Stimulated activated CD4-positive, alpha-beta T cell treated with anti-CD3 and anti-CD28 coated beads, Interleukin-4, amount 100 ng/mL, for 48 hours (primary cell): ENCODE data around the gene GLOD4.
"Not testable (repeated sequence)": the region's sequence is repeated elsewhere in the genome, so short reads cannot be mapped to it uniquely, and the experiment has no call there.

Source experiments
- DNase-seq, 2 donors: peaks; one replicate each; pipeline ENCODE4 v3.0.0-alpha.2; 2020; ENCODE audit warnings: low read depth in 2 of 2

The GLOD4 gene

DNA sequence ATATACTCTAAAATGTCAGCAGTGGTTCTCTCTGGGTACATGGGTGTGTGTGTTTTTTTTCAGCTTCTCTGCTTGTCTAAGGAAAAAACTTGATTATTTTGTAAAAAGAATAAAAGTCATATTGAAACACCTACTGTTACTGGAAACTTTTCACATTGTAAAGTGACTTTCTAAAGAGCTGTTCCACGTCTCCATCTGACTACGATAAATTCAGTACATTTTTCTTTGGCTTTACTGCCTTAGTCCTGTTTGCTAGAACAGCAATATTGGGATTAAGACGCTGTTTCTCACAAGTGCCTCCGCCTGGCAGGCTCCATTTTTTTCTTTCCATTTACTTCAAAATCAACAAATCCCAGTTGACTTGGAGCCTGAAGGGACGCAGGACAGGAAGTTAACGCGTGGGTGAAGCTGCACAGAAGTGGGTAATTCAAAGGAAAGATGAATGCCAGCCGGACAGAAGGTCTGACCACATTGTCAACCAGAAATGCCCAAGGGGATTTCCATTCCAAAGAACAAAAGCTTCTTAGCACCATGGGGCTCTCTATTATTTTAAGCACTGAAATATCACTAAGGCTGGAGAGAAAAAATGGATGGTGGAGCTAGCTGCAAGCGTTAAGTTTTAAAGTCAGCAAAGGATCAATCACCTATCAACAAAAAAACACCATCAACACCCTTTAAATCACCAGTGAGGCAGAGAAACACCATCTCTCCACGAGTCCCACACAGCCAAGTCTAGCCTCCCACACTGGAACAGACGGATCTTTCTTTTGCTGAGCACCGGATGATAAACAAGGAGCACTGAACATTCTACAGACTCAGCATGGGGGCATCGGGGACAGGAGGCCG is 8.4 kb downstream of the GLOD4 start:
- no peak for DNase-seq

DNA sequence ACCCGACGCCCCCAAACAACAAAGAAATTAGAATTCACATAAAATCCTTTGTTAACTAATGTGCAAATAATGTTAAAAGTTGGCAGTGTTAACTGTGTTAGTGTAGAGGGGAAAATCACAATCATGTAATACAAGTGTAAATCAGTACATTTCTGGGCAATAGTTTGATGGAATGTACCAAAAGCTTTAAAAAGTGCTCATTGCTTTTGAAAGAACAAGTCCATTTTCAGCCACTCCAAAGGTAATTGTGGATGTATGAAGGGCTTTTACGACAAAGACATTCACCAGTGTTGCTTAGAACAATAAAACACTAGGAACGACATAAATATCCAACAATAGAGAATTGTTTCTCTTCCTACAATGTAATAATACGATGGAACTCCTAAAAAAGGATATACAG is 9.1 kb downstream of the GLOD4 start:
- no peak for DNase-seq

DNA sequence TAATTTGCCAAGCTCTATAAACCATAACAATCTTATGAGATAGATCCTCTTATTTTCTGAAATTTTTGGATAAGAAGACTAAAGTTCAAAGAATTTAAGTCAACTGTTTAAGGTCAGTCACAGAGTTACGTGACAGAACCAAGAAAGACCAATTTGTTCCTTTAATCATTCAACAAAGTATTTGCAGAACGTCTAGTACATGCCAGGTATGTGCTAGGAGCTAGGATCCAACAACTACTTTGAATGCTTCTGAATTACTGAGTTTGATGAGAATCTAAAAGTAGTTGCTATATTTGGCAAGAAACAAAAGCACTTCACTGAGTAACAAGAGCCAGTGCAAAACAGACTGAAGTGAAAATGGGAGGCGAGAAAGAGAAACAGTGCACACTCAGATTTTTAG is 15.0 kb downstream of the GLOD4 start:
- no peak for DNase-seq

DNA sequence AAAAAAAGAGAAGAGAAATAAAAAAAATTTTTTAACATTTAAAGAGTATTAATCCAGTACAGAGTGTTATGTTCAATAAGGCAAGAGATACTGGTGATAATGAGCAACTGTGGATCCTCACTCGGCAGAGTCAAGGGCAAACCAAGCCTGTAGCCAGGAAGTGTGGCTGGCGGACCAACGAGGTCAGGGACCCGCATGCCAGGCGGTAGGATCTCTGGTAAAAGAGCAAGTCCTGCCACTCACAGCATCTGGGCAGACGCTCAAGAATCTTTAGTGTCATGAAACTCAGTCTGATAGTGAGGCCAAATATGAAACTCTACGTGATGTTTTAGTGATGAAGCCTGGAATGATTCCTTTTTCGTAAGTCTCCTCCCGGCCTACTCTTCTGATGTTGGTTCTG is 21.7 kb downstream of the GLOD4 start:
- no peak for DNase-seq

DNA sequence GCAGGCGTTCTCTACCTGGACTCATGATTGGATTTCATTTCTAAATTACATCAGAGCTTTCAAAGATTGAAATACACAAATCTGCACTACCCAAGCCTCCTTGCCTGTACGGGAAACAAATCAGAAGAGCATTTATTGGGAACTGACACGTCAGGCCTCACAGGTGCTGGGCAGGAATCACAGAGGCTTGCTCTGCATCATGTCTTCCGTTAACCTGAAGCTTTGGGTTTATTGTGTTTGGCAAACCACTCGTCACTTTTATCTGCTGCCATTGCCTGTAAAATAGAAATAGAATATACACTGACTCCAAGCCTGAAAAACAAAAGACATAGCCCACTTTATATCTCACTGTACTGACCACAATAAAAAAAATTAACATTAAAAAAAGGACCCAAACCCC is 22.1 kb downstream of the GLOD4 start:
- no peak for DNase-seq

DNA sequence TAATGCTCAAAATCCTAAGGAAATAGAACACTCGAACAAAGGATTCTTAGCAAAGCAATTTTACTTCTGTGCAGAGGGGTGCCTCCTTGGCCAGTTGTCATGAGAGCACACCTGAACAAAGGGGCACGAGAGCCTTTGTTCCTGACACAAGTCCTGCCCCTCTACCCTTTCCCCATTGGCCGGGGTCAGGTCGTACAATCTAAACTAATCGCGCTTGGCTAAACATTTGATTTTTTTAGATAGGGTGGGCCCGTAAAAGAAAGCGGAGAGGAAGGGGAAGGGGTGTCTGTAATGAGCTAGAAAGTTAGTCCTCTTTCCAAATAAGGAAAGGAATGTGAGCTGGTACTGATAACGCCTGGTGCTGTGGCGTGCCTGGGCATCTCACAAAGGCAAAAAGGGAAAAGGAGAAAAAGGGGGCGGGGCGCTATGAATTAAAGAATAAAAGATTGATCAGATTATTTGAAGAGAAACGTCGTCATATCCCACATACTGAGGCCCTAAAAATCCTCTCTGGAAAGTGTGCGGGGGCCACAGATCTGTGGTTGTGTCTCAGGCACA is 26.0 kb downstream of the GLOD4 start:
- not testable (repeated sequence) for DNase-seq

DNA sequence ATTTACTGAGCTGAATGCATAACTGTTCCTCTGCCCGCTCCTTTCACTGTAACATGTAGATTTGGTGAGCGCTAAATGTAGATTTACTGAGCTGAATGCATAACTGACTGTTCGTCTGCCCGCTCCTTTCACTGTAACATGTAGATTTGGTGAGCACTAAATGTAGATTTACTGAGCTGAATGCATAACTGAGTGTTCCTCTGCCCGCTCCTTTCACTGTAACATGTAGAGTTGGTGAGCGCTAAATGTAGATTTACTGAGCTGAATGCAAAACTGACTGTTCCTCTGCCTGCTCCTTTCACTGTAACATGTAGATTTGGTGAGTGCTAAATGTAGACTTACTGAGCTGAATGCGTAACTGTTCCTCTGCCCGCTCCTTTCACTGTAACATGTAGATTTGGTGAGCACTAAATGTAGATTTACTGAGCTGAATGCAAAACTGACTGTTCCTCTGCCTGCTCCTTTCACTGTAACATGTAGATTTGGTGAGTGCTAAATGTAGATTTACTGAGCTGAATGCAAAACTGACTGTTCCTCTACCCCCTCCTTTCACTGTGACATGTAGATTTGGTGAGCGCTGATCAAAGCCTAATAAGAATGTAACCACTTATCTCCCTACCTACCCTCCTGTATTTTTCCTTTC is 26.6 kb downstream of the GLOD4 start:
- DNase-seq: not testable (repeated sequence)

DNA sequence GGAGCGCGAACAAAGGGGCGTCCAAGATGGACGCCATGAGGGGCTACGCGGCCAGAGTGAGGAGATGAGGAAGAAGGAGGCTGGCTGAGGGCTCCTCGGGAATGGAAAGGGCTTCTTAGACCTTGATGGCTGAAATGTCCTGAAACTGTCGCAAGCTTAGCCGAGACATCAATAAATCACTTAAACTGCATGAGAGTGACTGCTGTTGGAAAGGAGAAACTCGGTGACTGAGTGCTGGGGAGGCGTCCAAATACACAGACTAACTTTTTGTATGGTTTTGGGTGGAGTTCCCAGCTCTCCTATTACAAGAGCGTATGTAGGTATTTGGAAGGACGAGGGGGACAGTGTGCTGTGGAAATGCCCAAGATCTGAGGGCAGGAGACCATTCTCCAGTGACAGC is 28.7 kb downstream of the GLOD4 start:
- DNase-seq: no peak

DNA sequence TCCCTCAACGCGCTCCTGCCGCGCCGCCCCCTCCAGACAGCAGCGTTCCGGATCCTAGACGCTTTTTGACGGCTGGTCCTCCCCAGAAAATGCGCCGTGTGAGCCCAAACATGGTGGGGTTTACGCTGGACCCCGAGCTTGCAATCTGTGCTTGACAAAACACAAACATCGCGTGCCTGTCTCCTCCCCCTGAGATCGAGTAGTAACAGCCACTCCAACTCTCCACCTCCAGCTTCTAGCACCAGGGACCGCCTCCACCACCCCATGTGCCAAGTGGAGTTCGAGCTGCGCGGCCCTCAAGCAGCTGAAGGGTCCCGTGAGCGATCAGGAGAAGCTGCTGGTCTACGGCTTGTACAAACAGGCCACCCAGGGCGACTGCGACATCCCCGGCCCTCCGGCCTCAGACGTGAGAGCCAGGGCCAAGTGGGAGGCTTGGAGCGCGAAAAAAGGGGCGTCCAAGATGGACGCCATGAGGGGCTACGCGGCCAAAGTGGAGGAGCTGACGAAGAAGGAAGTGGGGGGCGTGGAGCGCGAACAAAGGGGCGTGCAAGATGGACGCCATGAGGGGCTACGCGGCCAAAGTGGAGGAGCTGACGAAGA is 29.4 kb downstream of the GLOD4 start:
- peak; percentile 17 to 45 for DNase-seq

DNA sequence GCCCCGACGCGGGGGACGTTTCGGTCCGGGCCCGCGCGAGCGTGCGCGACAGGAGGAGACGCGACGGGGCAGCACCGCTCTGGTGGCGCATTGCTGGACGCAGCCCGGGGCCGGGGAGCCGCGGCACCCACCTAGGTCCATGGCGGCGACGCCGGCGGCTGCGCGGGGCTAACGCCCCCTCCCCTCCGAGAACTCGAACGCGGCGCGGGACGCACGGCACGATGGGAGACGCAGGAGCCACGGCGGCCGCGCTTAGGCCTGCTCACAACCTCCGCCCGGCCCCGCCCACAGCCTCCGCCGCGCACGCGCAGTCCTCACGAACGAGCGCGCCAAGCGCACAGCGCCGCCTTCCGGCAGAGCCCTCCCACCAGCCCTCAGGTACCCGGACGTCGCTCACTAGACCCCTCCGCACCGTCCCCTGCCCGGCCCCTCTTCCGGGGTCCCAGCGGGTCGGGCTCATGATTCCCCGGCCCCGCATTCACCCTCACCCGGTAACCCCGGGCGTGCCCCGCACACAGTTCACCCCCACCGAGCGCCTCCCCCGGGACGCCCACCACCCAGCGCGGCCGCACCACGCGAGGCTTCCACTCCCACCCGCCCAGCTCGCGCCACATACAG is 30.0 kb downstream of the GLOD4 start, which contains the start of gene GEMIN4:
GEMIN4 (minus strand) TSS at position 263 of the 618 bp plus-strand sequence; CDS start at position 141, 122 bp downstream.
- peak; percentile 94 to 99 for DNase-seq

DNA sequence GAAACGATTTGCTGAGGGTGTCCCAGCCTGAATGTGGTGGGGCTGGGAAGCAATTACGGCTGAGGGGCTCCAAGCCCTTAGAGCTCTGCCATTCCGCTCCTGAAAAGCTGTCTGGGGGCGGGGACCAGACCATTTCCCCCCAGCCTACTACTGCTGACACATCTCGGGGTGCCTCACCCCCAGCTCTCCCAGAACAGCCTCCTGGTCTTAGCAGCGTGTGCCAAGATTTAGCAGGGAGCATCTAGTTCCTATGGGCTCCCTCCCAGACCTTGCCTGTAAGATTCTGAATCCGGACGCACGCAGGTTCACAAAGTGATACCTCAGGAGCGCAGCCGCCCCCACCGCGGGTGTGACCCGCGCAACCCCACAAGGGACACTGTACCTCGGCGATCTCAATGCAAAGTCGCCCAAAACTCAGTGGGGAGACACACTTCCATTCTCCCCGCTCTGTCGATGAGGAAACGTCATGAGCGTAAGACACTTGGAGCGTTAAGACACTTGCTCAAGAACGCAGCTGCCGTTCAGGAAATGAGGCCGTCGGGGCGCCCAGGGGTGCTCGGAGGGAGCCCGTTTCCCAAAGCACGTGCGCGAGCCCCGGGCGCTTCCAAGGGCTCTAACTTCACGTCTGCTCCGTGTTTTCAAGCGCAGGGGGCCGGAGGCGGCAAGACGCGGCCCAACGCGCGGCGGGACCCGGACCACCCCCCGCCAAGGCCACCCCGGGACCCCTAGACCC is 30.6 kb downstream of the GLOD4 start:
- DNase-seq: peak; percentile 35 to 36

DNA sequence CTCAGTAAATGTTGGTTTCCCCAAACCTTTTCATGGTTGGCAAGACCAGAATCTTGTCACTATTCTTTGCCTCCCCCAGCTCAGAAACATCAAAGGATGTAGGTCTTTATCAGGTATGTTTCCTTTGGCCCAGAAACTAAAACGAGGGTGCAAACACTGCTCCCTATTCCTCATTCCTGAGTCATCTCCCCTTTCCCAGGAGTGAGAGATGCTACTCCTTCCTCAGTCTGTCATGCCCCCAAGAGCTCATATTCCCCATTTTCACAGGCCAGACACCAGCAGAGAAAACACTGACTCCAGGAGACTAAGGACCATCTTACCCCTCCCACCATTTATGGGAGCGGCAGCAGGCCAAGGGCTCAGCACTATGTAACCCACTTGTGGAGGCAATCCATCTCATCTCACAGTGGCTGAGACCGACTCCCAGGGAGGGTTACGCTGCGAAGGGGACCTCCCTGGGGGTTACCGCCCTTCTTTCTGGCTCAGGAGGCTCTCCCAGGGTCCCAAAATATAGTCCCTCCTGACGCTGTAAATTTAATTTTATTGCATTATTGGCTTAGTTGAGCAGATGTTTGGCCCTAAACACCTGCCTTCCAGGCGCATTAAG is 31.5 kb downstream of the GLOD4 start:
- DNase-seq: no peak

DNA sequence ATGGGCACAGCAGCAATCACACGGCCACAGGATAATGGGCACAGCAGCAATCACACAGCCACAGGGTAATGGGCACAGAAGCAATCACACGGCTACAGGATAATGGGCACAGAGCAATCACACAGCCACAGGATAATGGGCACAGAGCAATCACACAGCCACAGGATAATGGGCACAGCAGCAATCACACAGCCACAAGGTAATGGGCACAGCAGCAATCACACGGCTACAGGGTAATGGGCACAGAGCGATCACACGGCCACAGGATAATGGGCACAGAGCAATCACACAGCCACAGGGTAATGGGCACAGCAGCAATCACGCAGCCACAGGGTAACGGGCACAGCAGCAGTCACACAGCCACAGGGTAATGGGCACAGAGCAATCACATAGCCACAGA is 32.7 kb downstream of the GLOD4 start:
- DNase-seq: not testable (repeated sequence)

DNA sequence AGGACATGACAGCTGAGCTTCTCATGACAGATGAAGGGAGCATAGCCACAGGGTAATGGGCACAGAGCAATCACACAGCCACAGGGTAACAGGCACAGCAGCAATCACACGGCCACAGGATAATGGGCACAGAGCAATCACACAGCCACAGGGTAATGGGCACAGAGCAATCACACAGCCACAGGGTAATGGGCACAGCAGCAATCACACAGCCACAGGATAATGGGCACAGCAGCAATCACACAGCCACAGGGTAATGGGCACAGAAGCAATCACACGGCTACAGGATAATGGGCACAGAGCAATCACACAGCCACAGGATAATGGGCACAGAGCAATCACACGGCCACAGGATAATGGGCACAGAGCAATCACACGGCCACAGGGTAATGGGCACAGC is 33.5 kb downstream of the GLOD4 start:
- DNase-seq: not testable (repeated sequence)

DNA sequence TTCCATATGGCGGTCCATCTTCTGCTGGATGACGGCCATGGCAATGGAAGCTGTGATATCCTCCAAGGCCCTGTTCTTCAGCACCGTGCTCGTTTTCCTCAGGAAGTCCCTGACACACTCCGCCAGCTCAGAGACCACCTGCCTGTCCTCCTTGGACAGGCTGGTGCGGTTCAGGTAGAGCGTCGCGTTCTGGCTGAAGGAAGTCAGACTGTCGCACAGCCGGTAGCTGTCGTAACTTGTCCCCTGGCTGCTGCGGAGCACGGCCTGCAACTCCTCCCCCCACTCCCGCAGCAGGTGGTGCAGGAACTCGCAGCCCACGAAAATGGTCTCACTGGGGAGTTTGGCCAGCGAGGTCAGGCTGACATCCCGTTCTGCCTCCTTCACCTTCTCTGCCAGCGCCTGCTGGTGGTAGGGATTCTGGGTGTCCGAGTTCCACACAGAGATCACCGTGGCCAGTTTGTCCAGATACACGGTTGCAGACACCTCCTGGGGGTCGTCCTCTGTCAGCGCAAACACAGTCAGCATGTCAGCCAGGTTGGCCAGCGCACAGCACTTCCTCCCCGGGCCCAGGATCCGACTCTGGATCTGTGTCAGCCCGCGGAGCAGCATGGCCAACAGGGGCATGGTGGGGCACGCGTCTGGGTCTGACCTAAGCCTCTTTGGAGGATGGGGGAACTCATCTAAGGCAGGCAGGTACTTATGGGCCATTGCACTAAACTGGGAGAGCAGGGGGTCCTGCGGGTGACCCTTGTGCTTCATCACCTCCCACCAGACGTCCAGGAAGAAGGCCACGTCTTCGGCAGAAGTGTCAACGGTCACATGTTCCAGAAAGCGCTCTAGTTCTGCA is 35.1 kb downstream of the GLOD4 start:
- DNase-seq: no peak

DNA sequence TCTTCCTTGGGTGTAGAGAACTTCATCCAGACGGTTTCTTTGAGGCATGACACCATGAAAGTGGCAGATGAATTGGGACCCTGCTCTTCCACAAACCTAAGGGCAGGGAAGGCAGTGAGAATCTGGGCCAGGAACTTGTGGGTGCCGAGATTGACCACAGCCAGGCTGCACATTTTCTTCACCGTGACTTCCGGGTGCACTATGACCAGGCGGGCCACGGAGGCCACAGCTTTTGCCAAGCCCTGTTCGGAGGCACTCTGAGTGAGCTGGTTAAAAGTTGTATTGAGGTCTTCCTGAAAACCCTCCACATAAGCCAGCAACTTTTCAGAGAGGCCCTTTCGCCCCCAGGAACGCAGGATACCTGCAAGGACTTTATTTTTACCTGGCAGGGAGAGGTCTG is 35.9 kb downstream of the GLOD4 start:
- DNase-seq: no peak

DNA sequence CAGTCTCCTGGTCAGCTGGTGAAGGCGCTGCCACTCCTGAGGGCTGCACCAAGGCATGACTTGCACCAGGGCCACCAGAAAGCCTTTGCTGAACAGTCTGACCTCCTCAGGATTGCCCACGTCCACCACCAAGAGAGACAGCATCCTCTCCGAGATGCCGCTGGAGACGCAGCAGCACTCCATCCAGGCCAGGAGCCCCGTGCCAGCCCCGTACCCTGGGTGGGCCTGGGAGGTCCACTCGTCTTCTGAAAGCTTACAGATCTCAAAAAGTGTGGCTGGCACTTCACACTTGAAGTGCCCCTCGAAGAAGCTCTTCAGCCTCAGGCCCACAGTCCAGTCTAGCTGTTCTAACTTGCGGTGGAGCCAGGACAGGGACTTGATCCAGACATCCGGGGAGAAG is 36.7 kb downstream of the GLOD4 start:
- no peak for DNase-seq

DNA sequence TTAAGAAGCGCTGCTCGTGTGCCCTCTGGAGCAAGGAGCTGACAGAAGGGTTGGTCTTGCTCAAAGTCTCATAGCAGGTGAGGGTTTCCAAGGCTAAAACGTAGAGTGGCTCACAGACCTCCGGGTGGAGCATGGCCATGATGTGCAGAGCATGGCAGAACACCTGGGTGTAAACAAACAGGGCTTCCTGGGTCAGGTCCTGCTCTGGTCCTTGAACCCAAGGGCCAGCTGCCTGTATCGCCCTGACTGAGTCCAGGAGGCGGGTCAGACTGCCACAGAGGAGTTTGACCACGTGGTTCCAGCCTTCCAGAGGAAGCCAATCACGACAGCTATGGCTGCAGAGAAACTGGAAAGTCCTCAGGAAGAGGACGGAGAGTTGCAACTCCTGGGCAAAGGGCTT is 37.1 kb downstream of the GLOD4 start:
- no peak for DNase-seq

DNA sequence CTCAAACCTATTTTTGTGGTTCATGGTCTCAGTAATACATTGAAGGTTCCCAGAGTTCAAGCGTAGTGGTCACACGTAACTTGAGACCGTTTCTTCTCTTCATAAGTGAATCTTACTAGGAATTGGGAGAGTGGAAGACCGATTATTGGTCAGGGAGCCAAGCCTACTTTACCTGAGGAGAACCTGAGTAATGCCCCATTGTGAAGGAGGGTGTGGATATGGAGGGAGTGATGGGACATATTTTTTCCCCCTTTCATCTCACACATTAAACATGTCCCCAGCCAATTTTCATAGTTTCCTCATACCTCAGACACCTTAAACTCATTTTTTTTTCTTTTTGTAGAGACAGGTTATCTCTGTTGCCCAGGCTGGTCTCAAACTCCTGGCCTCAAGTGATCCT is 38.9 kb downstream of the GLOD4 start:
- no peak for DNase-seq
